SH-SY5Y (cell line): ENCODE data around the gene FAM13B.

Experiments used
- GATA2 ChIP-seq: IDR thresholded peaks from 2 replicates; pipeline ENCODE4 v1.6.1; 2011; ENCODE audit warnings: mild to moderate bottlenecking, low read depth, low read length
- GATA3 ChIP-seq: IDR thresholded peaks from 2 replicates; pipeline ENCODE4 v1.6.1; 2011; ENCODE audit warnings: low read depth, mild to moderate bottlenecking, low read length, moderate library complexity

- TF ChIP-seq GATA3: no peak
- TF ChIP-seq GATA2: no peak
Observed at GRCh38 chr5:137902408-137903133, 130.3 kb downstream of the FAM13B start.
